GM18873 (cell line): ENCODE data around the gene ELOVL3.
"Not testable (repeated sequence)": the region's sequence is repeated elsewhere in the genome, so short reads cannot be mapped to it uniquely, and the experiment has no call there.

Source experiments
- ATAC-seq: cut with Tn5 transposase; IDR thresholded peaks from one replicate; pipeline ENCODE4 v1.9.1; 2021; ENCODE audit warnings: mild to moderate bottlenecking, moderate library complexity, moderate number of reproducible peaks; ENCODE audit not compliant: unreplicated experiment, low FRiP score

The ELOVL3 gene

GRCh38 chr10:102225646-102226541, at the start of gene ELOVL3:
TSS of gene ELOVL3 (plus strand) at chr10:102226299. CDS start at chr10:102226549, 250 bp downstream.
- peak; percentile 82 for ATAC-seq

GRCh38 chr10:102184606-102185005, 41.5 kb upstream of the ELOVL3 start:
- no peak for ATAC-seq

GRCh38 chr10:102185272-102185671, 40.8 kb upstream of the ELOVL3 start:
- ATAC-seq, result no peak

GRCh38 chr10:102185811-102186527, 40.1 kb upstream of the ELOVL3 start:
- no peak for ATAC-seq

- no peak for ATAC-seq
Measured at GRCh38 chr10:102188298-102188940, 37.7 kb upstream of the ELOVL3 start.

- ATAC-seq, result not testable (repeated sequence)
Measured at GRCh38 chr10:102188941-102189898, 36.9 kb upstream of the ELOVL3 start.

- ATAC-seq, result no peak
Measured at GRCh38 chr10:102191956-102192355, 34.1 kb upstream of the ELOVL3 start.

GRCh38 chr10:102195296-102195870, 30.7 kb upstream of the ELOVL3 start:
- no peak for ATAC-seq

- ATAC-seq, result no peak
Measured at GRCh38 chr10:102196893-102197292, 29.2 kb upstream of the ELOVL3 start.

- ATAC-seq, result no peak
Measured at GRCh38 chr10:102198027-102198426, 28.1 kb upstream of the ELOVL3 start.

GRCh38 chr10:102200751-102201640, 25.1 kb upstream of the ELOVL3 start:
- no peak for ATAC-seq

GRCh38 chr10:102202386-102202785, 23.7 kb upstream of the ELOVL3 start:
- no peak for ATAC-seq

GRCh38 chr10:102208311-102209035, 17.6 kb upstream of the ELOVL3 start:
- no peak for ATAC-seq

- no peak for ATAC-seq
Measured at GRCh38 chr10:102211615-102212299, 14.3 kb upstream of the ELOVL3 start.

GRCh38 chr10:102213599-102213998, 12.5 kb upstream of the ELOVL3 start:
- ATAC-seq, result not testable (repeated sequence)

GRCh38 chr10:102219370-102219769, 6.7 kb upstream of the ELOVL3 start:
- ATAC-seq, result no peak

GRCh38 chr10:102220612-102221011, 5.5 kb upstream of the ELOVL3 start:
- no peak for ATAC-seq
